OCI-LY3 (cell line): Measurements from ENCODE around the gene CHFR.

Experiments
- EZH2phosphoT487 ChIP-seq: fragments of 200-600 bp; shearing (Covaris generic); IDR thresholded peaks from 2 replicates; pipeline ENCODE4 v1.6.1; 2018; ENCODE audit warnings: antibody characterized with exemption, mixed run types, low read depth
- TF ChIP-seq, protein P1 (sequence below): fragments of 200-600, 300-600 bp; sonication (generic); IDR thresholded peaks from 2 replicates; pipeline ENCODE4 v1.5.1; 2014; ENCODE audit warnings: antibody characterized with exemption, low read length, low read depth

DNA sequence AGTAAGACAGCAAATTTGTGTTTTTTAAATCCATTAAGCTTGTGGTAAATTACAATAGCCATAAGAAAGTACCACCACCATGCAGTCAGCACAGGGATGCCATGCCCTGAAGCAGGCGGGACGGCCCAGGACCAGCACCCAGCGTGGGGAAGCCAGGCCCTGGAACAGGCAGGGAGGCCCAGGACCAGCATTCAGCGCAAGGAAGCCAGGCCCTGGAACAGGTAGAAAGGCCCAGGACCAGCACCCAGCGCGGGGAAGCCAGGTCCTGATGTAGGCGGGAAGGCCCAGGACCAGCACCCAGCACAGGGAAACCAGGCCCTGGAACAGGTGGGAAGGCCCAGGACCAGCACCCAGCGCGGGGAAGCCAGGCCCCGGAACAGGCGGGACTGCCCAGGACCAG is 13.2 kb downstream of the CHFR start:
- TF ChIP-seq, protein P1, sequence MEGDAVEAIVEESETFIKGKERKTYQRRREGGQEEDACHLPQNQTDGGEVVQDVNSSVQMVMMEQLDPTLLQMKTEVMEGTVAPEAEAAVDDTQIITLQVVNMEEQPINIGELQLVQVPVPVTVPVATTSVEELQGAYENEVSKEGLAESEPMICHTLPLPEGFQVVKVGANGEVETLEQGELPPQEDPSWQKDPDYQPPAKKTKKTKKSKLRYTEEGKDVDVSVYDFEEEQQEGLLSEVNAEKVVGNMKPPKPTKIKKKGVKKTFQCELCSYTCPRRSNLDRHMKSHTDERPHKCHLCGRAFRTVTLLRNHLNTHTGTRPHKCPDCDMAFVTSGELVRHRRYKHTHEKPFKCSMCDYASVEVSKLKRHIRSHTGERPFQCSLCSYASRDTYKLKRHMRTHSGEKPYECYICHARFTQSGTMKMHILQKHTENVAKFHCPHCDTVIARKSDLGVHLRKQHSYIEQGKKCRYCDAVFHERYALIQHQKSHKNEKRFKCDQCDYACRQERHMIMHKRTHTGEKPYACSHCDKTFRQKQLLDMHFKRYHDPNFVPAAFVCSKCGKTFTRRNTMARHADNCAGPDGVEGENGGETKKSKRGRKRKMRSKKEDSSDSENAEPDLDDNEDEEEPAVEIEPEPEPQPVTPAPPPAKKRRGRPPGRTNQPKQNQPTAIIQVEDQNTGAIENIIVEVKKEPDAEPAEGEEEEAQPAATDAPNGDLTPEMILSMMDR = no peak
- no peak for TF ChIP-seq EZH2phosphoT487
